PC-3 (cell line): ENCODE results near the gene RUFY4. TPM values are rescaled to one million over a fixed set of nuclear protein-coding genes. Genes with fewer than 3 reads are reported as not detected.

Experiments
- ATAC-seq: fragments of 200-7000 bp; cut with Tn5 transposase; 2 replicates; pipeline ENCODE4 v1.9.1; 2020; ENCODE audit warnings: mild to moderate bottlenecking, moderate library complexity
- BruUV-seq: library from RNA; stranded (reverse); fragments of 400-500 nt; replicated peaks from 2 replicates; lab custom pipeline; 2021; lab: Mats Ljungman, UMichigan
- CTCF ChIA-PET: fragments of 300-600 bp; sonication (Branson Sonifier 250); formaldehyde crosslinking; loops from one replicate; lab custom pipeline; 2022; ENCODE audit warnings: antibody characterized with exemption; lab: Charles Lee
- POLR2A ChIA-PET: fragments of 300-600 bp; sonication (Branson Sonifier 250); formaldehyde crosslinking; loops from one replicate; lab custom pipeline; 2022; ENCODE audit warnings: antibody characterized with exemption; ENCODE audit not compliant: unreplicated experiment; lab: Charles Lee
- DNase-seq: peaks from one replicate; pipeline ENCODE4 v3.0.0-alpha.2; 2015
- H2AFZ ChIP-seq: fragments of 300-600 bp; sonication (generic); 2 replicates; pipeline ENCODE4 v1.6.0; 2016; ENCODE audit warnings: antibody characterized with exemption, low read length
- H3F3A ChIP-seq: fragments of 300-600 bp; sonication (generic); one replicate; pipeline ENCODE4 v1.6.0; 2017; ENCODE audit warnings: antibody characterized with exemption, low read length, control low read depth, mild to moderate bottlenecking; ENCODE audit not compliant: unreplicated experiment
- H3K27ac ChIP-seq: fragments of 300-600 bp; sonication (generic); 2 replicates; pipeline ENCODE4 v1.5.1; 2016; ENCODE audit warnings: mild to moderate bottlenecking, low read length
- H3K27me3 ChIP-seq: fragments of 300-600 bp; sonication (generic); 2 replicates; pipeline ENCODE4 v1.6.1; 2016; ENCODE audit warnings: low read length, mixed read lengths
- H3K36me3 ChIP-seq: fragments of 300-600 bp; sonication (generic); 2 replicates; pipeline ENCODE4 v1.6.1; 2016; ENCODE audit warnings: low read depth, mixed run types, low read length, mixed read lengths
- H3K4me1 ChIP-seq: fragments of 300-600 bp; sonication (generic); 2 replicates; pipeline ENCODE4 v1.5.1; 2016; ENCODE audit warnings: low read length; ENCODE audit not compliant: insufficient read depth
- H3K4me2 ChIP-seq: fragments of 300-600 bp; sonication (generic); 2 replicates; pipeline ENCODE4 v1.6.0; 2016; ENCODE audit warnings: low read length
- H3K4me3 ChIP-seq: fragments of 300-600 bp; sonication (generic); 2 replicates; pipeline ENCODE4 v1.5.1; 2016; ENCODE audit warnings: mild to moderate bottlenecking, low read length, mixed read lengths
- H3K79me2 ChIP-seq: fragments of 300-600 bp; sonication (generic); 2 replicates; pipeline ENCODE4 v1.6.1; 2017; ENCODE audit warnings: low read length, mixed read lengths
- H3K9ac ChIP-seq: fragments of 300-600 bp; sonication (generic); 2 replicates; pipeline ENCODE4 v1.6.0; 2016; ENCODE audit warnings: mild to moderate bottlenecking, low read length
- H3K9me2 ChIP-seq: fragments of 300-600 bp; sonication (generic); replicated peaks from 2 replicates; pipeline ENCODE4 v1.6.1; 2016; ENCODE audit warnings: mixed run types, low read length, mixed read lengths
- H3K9me3 ChIP-seq: fragments of 300-600 bp; sonication (generic); 2 replicates; pipeline ENCODE4 v1.6.1; 2016; ENCODE audit warnings: low read length, mixed read lengths
- H4K20me1 ChIP-seq: fragments of 300-600 bp; sonication (generic); 2 replicates; pipeline ENCODE4 v1.6.1; 2016; ENCODE audit warnings: low read length, mixed read lengths
- EZH2 ChIP-seq: fragments of 300-600 bp; sonication (generic); IDR thresholded peaks from one replicate; pipeline ENCODE4 v1.6.1; 2017; ENCODE audit warnings: antibody characterized with exemption, mild to moderate bottlenecking, low read length; ENCODE audit not compliant: unreplicated experiment
- EZH2phosphoT487 ChIP-seq: fragments of 300-600 bp; sonication (generic); IDR thresholded peaks from 2 replicates; pipeline ENCODE4 v1.6.1; 2018; ENCODE audit warnings: mild to moderate bottlenecking, antibody characterized with exemption, low read length, borderline replicate concordance
- intact Hi-C: fragments of 100-400 bp; cut with micrococcal nuclease; formaldehyde crosslinking; loops from 2 replicates; pipeline ENCODE4 v1.9.0; 2023
- total RNA-seq: library from RNA; depleted of rRNA; stranded (reverse); fragments of >200 nt; gene quantifications from 2 replicates; pipeline ENCODE4 v1.2.3, GENCODE V29; 2014
- TF ChIP-seq, protein P1 (sequence below): fragments of 300-600 bp; sonication (generic); conservative IDR thresholded peaks from 2 replicates; pipeline ENCODE4 v1.5.1; 2017; ENCODE audit warnings: antibody characterized with exemption, low read depth, mild to moderate bottlenecking, low read length

The RUFY4 gene
- total RNA-seq, 1 experiment from 2014 or later, result not detected

DNA sequence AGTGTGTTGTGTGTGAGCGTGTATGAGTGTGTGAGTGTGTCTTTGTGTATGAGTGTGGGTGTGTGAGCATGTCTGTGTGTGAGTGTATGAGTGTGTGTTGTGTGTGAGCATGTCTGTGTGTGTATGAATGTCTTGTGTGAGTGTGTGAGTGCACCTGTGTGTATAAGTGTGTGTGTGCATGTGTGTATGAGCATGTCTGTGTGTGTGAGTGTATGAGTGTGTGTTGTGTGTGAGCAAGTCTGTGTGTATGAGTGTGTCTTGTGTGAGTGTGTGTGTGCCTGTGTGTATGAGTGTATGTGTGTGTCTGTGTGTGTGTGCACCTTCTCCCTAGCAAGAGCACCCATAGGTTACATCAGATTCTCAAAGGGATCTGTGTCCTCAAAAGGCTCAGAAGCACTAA lies 37.8 kb upstream of the RUFY4 start:
- DNase-seq, result no peak
- TF ChIP-seq EZH2 (no peak), EZH2phosphoT487 (no peak)
- TF ChIP-seq, protein P1, sequence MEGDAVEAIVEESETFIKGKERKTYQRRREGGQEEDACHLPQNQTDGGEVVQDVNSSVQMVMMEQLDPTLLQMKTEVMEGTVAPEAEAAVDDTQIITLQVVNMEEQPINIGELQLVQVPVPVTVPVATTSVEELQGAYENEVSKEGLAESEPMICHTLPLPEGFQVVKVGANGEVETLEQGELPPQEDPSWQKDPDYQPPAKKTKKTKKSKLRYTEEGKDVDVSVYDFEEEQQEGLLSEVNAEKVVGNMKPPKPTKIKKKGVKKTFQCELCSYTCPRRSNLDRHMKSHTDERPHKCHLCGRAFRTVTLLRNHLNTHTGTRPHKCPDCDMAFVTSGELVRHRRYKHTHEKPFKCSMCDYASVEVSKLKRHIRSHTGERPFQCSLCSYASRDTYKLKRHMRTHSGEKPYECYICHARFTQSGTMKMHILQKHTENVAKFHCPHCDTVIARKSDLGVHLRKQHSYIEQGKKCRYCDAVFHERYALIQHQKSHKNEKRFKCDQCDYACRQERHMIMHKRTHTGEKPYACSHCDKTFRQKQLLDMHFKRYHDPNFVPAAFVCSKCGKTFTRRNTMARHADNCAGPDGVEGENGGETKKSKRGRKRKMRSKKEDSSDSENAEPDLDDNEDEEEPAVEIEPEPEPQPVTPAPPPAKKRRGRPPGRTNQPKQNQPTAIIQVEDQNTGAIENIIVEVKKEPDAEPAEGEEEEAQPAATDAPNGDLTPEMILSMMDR, result no peak
- intact Hi-C loops, result no loop called here

DNA sequence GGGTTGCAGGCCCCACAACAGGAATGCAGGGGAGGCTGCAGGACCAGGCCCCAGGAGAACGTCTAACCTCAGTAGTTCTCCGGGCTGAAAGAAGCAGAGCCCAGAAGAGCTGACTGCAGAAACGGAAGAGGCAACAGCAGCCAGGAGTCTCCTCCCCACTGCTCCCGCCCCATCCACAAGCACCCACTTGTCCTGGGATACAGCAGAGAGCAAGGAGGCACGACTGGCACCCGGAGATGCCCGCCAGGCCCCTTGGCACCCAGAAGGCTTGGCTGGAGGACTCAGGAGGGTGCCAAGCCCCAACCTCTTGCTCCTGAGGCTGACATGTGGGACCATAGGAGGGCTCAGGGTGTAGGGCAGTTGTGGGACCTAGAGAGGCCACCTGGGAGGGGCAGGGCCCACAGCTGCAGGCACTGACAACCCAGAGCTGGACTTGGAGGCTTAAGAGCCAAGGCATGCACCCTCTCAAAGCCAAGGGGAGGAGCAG lies 37.2 kb upstream of the RUFY4 start:
- ChIA-PET POLR2A (interaction anchor here (0.5 kb wide), 1 partner anchor 1980 kb away, joined by 5 read pairs; no protein-coding TSS in a partner anchor), CTCF (no interaction called here)
- H3K9me3 ChIP-seq, result no peaks in the 10 kb centered on the region
- intact Hi-C loops, result no loop called here
- DNase-seq (no peak), ATAC-seq (no peak)
- H3K36me3 ChIP-seq, result no peaks in the 10 kb centered on the region
- H3K4me3 ChIP-seq, result no peak overlapping the region
- no TSS peak for BruUV-seq
- no peaks in the 10 kb centered on the region for H4K20me1 ChIP-seq
- TF ChIP-seq, protein P1, result no peak
- TF ChIP-seq EZH2 (no peak), EZH2phosphoT487 (no peak)
- no peak overlapping the region for H3K27ac ChIP-seq
- no peaks in the 10 kb centered on the region for H3K79me2 ChIP-seq
- H3F3A ChIP-seq, result no peaks in the 10 kb centered on the region
- peaks cover 6% of the 10 kb centered on the region for H3K27me3 ChIP-seq
- H3K9me2 ChIP-seq, result no peaks in the 10 kb centered on the region
- no peak overlapping the region for H3K4me2 ChIP-seq
- H2AFZ ChIP-seq, result no peak overlapping the region
- no peaks in the 10 kb centered on the region for H3K4me1 ChIP-seq
- H3K9ac ChIP-seq, result no peak overlapping the region

More for the DNA sequence above, 37.8 kb upstream of the RUFY4 start:
- ChIA-PET CTCF (no interaction called here), POLR2A (no interaction called here)
- Histone ChIP-seq H2AFZ (no peak overlapping the region), H3K27me3 (peaks cover 3% of the 10 kb centered on the region; the same call in 1 of the 2 replicates), H3K4me1 (no peaks in the 10 kb centered on the region), H4K20me1 (no peaks in the 10 kb centered on the region), H3K79me2 (no peaks in the 10 kb centered on the region), H3K36me3 (no peaks in the 10 kb centered on the region), H3K9ac (no peak overlapping the region), H3K4me3 (no peak overlapping the region), H3K9me2 (no peaks in the 10 kb centered on the region), H3K27ac (no peak overlapping the region), H3K4me2 (no peak overlapping the region), H3F3A (no peaks in the 10 kb centered on the region), H3K9me3 (no peaks in the 10 kb centered on the region)
- no peak for ATAC-seq
- BruUV-seq, result no TSS peak

DNA sequence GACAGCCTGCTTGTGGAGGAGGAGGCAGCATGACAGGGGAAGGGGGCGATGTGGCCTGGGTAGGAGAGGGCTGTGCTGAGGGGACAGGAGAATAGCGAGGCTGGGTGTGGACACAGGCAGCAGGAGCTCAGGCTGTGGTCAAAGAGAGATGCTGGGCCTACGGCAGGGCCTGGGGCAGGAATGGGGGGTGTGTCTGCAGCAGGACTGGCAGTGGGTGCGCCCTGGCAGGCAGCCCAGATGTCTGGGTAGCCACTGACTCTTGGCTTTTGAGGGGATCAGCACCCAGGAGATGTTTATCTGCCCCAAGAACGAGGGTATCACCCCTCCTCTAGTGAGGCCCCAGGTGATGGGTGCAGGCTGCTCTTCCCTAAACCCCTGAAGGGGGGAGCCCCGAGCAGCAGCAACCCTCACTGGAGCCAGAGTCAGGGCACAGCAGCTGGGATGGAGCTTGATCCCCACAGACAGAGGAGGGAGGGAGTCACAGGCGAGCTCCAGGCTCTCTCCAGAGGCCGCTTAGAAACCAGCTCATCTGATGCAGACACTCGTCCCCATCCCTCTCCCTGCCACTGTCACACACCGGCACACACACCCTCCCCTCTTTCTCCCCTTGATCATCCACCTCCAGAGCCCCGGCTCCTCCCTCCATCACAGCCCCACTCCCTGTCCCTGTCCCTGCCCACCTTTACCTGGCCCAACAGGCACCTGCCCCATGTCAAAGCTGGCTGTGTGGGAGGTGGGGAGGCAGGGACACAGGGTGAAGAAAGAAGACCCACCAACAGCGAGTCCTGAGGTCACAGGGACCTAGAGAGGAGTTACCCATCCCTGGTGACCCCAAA lies 36.5 kb upstream of the RUFY4 start:
- intact Hi-C loops, result no loop called here

More for the DNA sequence above, 36.5 kb upstream of the RUFY4 start:
- H3K27ac ChIP-seq, result no peak overlapping the region
- BruUV-seq, result no TSS peak
- DNase-seq (no peak), ATAC-seq (no peak)
- POLR2A ChIA-PET, result interaction anchor here (0.5 kb wide), 1 partner anchor 1980 kb away, joined by 5 read pairs; no protein-coding TSS in a partner anchor
- H3K36me3 ChIP-seq, result no peaks in the 10 kb centered on the region
- H3K9me3 ChIP-seq, result no peaks in the 10 kb centered on the region
- no peak overlapping the region for H2AFZ ChIP-seq
- H4K20me1 ChIP-seq, result no peaks in the 10 kb centered on the region
- H3K9ac ChIP-seq, result no peak overlapping the region
- H3K9me2 ChIP-seq, result no peaks in the 10 kb centered on the region
- H3K27me3 ChIP-seq, result peaks cover 10% of the 10 kb centered on the region
- no peak overlapping the region for H3K4me2 ChIP-seq
- no peaks in the 10 kb centered on the region for H3F3A ChIP-seq
- TF ChIP-seq, protein P1, result no peak
- no peak for TF ChIP-seq EZH2
- TF ChIP-seq EZH2phosphoT487, result no peak
- H3K79me2 ChIP-seq, result no peaks in the 10 kb centered on the region
- CTCF ChIA-PET, result interaction anchor here (0.6 kb wide), 1 partner anchor 187 kb away, joined by 3 read pairs; no protein-coding TSS in a partner anchor
- H3K4me1 ChIP-seq, result no peaks in the 10 kb centered on the region
- H3K4me3 ChIP-seq, result no peak overlapping the region
